ENCODE data around the gene MARK3. TPM values are rescaled to one million over a fixed set of nuclear protein-coding genes. Genes with fewer than 3 reads are reported as not detected.
A peak's percentile ranks its signal among the peaks of the same experiment; 100 is the strongest.

The MARK3 gene
- total RNA-seq, 4 donors from 2014 or later: 109 to 143 (median 125) TPM

DNA sequence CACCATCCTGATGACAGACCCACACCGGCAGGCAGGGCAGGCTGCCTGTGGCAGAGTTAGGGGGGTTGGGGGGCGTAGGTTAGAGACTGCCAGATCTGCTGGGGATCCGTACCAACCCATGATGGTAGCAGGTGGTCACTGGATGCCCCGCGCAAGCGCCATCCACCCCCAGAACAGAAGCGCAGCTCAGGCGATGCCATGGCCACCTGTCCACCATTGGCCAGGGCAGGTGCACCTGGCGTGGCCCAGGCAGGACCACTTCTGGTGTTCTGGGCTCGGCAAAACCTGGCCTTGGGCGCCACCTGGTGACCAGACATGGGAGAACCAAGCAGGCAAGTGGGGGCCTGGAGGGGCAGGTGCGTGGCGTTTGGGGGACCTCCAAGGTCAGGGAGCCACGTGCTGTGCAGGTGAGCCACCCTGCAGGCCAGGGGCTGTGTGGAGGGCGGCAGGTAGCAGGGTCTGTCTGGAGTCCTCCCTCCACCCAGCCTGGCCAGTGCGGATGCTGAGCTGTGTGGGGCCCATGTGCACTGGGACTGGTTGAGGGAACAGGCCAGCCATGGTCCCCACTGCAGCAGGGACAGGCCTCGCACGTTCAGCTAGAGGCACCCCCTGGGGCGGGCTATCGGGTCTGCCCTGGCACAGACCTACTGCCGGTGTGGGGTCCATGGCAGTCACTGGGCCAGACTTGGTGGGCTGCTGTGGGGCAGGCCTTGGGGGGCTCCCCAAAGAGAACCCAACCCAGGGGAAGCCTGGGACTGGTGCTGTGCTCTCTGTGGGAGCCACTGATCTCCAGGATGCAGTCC lies 161.6 kb downstream of the MARK3 start:
- H3K4me3 ChIP-seq: no peak overlapping the region
- no peaks in the 10 kb centered on the region for H3K27me3 ChIP-seq
- no peaks in the 10 kb centered on the region for H3K36me3 ChIP-seq
- peak overlapping the region in 1 of 4 donors; percentile 94 for H3K27ac ChIP-seq
- no peak for TF ChIP-seq POLR2A (IDR thresholded peaks at IDR 0.05)
- TF ChIP-seq EP300 (IDR thresholded peaks at IDR 0.05): peak in 1 of 2 donors; percentile 9
- TF ChIP-seq, protein P1, sequence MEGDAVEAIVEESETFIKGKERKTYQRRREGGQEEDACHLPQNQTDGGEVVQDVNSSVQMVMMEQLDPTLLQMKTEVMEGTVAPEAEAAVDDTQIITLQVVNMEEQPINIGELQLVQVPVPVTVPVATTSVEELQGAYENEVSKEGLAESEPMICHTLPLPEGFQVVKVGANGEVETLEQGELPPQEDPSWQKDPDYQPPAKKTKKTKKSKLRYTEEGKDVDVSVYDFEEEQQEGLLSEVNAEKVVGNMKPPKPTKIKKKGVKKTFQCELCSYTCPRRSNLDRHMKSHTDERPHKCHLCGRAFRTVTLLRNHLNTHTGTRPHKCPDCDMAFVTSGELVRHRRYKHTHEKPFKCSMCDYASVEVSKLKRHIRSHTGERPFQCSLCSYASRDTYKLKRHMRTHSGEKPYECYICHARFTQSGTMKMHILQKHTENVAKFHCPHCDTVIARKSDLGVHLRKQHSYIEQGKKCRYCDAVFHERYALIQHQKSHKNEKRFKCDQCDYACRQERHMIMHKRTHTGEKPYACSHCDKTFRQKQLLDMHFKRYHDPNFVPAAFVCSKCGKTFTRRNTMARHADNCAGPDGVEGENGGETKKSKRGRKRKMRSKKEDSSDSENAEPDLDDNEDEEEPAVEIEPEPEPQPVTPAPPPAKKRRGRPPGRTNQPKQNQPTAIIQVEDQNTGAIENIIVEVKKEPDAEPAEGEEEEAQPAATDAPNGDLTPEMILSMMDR (IDR thresholded peaks at IDR 0.05): peak; percentile 78 to 99 (median 94)
- 5 to 21% methylated on average over 10 to 19 of the region's 21 CpGs for WGBS, 2 donors
- peaks cover 26 to 98% (median 69%) of the 10 kb centered on the region in 4 donors for H3K4me1 ChIP-seq
- H3K9me3 ChIP-seq: no peaks in the 10 kb centered on the region
- peak in 1 of 2 donors; percentile 70 for DNase-seq (ENCODE audit: low spot score in 2 of 2)

DNA sequence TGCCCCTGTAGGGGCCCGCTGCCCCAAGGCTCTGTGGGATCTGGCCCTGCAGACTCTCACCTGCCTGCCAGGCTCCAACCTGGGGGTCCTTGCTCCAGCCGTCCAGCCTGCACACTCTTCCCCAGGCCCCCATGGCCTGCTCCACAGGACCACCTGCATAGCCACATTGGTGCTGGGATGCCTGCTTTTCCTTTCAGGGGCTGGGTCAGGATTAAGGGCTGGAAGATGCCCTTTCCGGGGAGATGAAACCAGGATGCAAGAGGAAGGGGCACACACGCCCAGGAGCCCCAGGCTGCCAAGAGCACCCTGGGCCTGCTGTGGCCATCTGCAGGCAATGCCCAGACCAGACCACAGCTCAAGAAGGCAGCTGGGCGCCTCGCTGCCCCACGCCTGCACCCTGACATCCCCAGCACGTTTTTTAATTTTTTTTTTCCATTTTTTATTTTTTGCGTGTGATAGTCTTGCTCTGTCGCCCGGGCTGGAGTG lies 162.3 kb downstream of the MARK3 start:
- Histone ChIP-seq H3K9me3 (no peaks in the 10 kb centered on the region), H3K27me3 (no peaks in the 10 kb centered on the region), H3K27ac (peak overlapping the region in 1 of 4 donors; percentile 94), H3K36me3 (no peaks in the 10 kb centered on the region), H3K4me1 (peaks cover 20 to 98% (median 68%) of the 10 kb centered on the region in 4 donors), H3K4me3 (no peak overlapping the region)
- 84% methylated on average over 9 to 11 of the region's 11 CpGs for WGBS, 2 donors
- no peak for DNase-seq (ENCODE audit: low spot score in 2 of 2)
- TF ChIP-seq, protein P1 (IDR thresholded peaks at IDR 0.05): no peak
- no peak for TF ChIP-seq EP300 (IDR thresholded peaks at IDR 0.05)
- TF ChIP-seq POLR2A (IDR thresholded peaks at IDR 0.05): no peak

DNA sequence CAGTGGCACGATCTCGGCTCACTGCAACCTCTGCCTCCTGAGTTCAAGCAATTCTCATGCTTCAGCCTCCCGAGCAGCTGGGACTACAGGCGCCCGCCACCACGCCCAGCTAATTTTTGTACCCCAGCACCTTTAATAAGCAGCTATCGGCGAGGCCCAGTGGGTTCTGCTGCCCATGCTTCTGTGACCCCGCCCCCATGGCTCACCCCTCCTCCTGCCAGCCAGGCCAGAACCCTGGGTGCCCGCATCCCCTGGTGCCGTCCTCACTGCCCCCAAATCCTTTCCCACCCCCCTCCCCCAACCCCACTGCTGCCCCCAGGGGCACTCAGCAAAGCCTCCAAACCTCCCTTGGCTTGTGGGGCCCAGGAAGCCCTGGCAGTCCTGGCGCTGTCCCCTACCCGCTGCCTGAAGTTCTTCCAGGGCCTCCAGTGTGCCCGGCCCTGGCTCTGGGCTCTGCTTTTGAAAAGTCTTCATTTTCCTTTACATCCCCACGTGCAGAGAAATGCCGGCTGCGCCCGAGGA lies 162.8 kb downstream of the MARK3 start:
- peaks cover 19 to 98% (median 66%) of the 10 kb centered on the region in 4 donors for H3K4me1 ChIP-seq
- DNase-seq (ENCODE audit: low spot score in 2 of 2): no peak

DNA sequence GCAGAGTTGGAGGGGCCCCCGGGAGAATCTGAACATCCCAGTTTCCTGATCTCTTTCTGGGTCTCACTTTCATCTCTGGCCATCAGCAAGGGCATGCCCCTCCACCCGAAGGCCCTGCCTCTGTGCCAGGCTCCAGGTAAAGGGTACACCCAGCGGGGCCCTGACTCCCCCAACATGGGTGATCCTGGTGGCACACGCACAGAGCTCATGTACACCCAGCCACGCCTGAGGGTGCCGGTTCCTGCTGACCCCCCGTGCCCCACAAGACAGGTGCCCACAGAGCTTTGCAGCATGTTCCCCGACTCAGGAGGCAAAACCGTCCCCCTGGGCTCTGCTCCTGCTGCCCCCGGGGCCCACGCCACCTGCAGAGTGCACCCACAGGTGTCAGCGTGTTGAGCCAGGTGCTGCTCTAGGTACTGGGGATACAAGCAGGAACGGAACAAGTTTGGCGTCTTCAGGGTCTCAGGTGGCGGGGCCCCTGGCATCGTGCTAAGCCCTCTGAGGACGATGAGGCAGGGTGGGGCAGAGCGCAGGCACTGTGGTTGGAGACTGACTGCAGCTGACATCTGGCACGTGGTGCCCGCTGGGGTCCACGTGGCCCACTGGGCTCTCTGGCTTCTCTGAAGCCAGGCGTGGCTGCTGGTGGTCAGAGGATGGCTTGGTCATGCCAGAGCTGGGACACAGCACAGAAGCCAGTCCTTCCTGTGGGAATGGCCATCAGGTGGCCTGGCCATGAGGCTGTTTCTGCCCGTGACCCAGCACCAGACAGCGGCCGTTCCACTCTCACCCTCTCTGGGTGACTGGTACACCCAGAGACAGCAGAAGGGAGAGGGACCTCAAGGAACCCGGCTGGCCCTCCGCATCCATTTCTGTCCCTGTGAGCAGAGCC lies 163.5 kb downstream of the MARK3 start:
- TF ChIP-seq POLR2A (IDR thresholded peaks at IDR 0.05) (no peak), EP300 (IDR thresholded peaks at IDR 0.05) (no peak)
- TF ChIP-seq, protein P1 (IDR thresholded peaks at IDR 0.05): no peak
- 91 to 93% methylated on average over 18 to 25 of the region's 27 CpGs for WGBS, 2 donors
- Histone ChIP-seq H3K27me3 (no peaks in the 10 kb centered on the region), H3K27ac (peak overlapping the region; percentile 80 to 91 (median 86)), H3K36me3 (no peaks in the 10 kb centered on the region), H3K9me3 (no peaks in the 10 kb centered on the region), H3K4me1 (peaks cover 12 to 93% (median 59%) of the 10 kb centered on the region in 4 donors), H3K4me3 (no peak overlapping the region)
- DNase-seq (ENCODE audit: low spot score in 2 of 2): no peak

More for the DNA sequence above, 162.8 kb downstream of the MARK3 start:
- TF ChIP-seq, protein P1 (IDR thresholded peaks at IDR 0.05): no peak
- no peak for TF ChIP-seq EP300 (IDR thresholded peaks at IDR 0.05)
- no peak for TF ChIP-seq POLR2A (IDR thresholded peaks at IDR 0.05)
- H3K27ac ChIP-seq: peak overlapping the region in 1 of 4 donors; percentile 91
- H3K27me3 ChIP-seq: no peaks in the 10 kb centered on the region
- no peaks in the 10 kb centered on the region for H3K36me3 ChIP-seq
- 82 to 88% methylated on average over 18 of the region's 18 CpGs for WGBS, 2 donors
- no peak overlapping the region for H3K4me3 ChIP-seq
- no peaks in the 10 kb centered on the region for H3K9me3 ChIP-seq
